Coronary artery (tissue), 2 donors: ENCODE results near the gene MYO18A.

Experiments used
- DNase-seq: peaks from one replicate; pipeline ENCODE4 v3.0.0-alpha.2; 2017; ENCODE audit warnings: low spot score
- H3K27ac ChIP-seq, 2 donors: fragments of 200-600 bp; sonication (generic); one replicate each; pipeline ENCODE4 v1.5.1; 2016 to 2019
- H3K4me3 ChIP-seq: fragments of 200-600 bp; sonication (generic); 2 replicates; pipeline ENCODE4 v1.5.1; 2016; ENCODE audit warnings: mild to moderate bottlenecking, moderate library complexity
- CTCF ChIP-seq: fragments of 200-600 bp; sonication (generic); IDR thresholded peaks from one replicate; pipeline ENCODE4 v1.5.1; 2019; ENCODE audit warnings: antibody characterized with exemption

MYO18A gene

DNA sequence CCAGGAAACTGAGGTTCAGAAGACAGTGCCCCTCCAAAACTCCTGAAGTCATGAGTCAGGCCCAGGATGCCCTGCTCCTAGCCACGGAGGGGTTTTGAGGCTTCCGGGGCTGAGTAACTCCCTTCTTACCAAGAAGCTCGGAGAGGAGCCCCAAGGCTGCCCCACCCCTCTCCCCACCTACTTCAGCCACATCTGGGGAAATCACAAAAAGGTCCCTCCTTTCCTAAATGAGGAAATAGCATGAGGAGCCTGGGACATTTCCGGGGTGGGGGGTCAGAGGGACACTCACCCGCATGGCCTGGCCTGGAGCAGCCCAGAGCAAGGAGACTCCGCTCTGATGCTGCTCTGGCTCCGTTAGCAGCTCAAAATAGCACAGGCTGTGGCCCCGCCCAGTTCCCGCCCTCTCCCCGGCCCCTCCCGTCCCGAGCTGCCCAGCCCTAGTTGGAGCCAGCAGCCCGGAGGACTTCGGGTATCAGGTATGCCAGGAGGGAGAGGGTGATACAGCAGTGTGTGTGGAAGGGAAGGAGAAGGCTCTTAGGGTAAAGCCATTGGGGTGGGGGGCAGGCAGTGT, 40.1 kb downstream of the MYO18A start:
- no peak for TF ChIP-seq CTCF
- peak overlapping the region; percentile 68 for H3K4me3 ChIP-seq
- H3K27ac ChIP-seq = peak overlapping the region; percentile 86 to 94
- DNase-seq = peak; percentile 95

DNA sequence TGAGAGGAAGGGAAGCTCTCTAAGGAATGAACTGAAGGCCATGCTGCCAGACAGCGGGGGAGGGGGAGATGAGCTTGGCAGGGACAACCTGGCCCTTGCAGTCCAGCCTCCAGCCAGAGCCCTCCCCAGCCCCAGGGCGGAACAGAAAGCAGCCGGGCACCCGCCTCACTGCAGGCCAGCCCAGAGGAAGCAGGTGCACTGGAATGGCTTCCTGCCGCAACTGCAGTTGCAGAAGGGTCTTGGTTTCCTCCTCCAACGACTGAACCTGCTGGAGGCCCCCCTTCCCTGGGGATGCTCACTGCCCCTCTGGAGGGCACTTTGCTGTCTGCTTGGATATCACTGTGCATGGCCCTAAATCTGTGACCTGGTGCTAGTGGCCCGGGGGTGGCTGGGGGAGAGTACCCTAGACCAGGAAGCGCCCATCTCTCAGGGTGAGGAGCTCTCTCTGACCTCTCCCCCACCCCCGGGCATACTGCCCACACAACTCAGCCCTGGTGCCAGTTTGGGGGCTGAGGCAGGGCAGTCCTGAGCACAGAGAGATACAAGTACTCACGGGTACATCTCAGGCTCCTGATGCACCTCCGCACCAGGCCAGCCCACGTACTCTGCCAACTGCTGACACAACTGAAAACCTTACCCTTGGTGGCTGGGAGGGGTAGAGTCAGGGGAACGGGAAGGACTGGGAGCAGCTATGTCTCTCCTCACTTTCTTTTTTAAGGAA, 41.1 kb downstream of the MYO18A start:
- Histone ChIP-seq H3K4me3 (peak overlapping the region; percentile 68), H3K27ac (peak overlapping the region; percentile 86 to 94)
- DNase-seq = no peak
- TF ChIP-seq CTCF = no peak

DNA sequence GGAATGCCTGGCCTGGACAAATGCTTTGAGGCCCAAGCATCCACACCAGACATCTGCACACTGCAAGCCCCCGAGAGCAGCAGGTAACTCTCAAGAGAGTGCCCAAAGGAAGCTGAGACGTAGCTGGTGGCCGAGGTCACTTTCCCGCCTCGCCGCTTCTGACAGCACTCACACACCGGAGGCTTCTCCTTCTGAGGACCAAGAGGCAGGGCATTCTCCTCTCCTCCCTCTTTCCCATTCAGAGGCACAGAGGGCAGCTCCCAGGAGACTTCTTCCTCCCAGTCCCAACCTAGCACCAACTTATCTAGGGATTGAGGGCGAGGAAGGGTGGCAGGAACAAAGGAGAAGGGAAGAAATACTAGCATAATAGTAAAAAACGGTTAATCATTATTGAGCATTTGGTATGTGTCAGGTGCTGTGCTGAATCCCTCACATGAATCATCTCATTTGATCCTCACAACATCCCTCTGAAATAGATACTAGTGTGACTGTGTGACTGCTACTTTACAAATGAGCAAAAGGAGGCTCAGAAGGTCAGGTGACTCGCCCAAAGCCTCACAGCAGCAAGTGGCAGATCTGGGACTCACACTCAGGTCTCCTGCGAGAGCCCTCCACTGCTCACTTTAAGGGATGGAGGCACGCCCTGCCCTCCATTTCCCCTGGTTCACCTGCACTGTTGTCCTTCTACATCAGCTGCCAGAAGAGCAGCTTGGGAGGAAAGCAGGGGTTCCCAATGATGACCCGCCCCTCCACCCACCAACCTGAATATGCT, 41.8 kb downstream of the MYO18A start:
- H3K27ac ChIP-seq = peak overlapping the region; percentile 86 to 94
- TF ChIP-seq CTCF = no peak
- peak overlapping the region; percentile 68 for H3K4me3 ChIP-seq
- no peak for DNase-seq

DNA sequence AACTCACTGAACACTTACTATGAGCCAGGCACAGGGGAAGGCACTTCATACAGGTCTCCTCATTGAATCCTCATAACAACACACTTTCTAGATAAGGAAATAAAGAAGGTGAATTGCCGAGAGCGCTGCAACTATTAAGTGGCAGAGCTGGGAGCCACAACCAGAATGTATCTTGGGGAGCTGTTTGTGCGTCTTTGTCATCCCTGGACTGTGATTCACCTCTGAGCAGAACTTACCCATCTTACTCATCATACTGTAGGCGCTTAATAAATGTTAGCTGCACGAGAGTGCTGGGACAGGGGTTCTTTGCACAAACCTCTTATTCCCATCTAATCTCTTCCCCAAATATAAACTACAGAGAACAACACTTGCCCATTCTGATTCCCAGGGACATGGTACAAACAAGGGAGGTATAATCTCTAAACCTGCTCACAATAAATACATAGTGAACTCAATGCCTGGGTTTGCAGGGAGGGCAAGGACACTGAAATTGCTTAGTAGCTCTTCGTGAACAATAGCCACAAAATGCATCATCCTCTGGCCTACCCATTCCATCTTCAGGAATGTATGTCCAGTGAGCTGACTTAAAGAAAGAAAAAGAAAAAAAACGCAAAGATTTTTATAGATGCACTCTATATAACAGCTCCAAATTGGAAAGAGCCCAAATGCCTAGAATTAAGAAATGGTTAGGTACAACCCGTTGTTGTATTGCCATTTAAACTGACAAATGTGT, 43.0 kb downstream of the MYO18A start:
- no peak for TF ChIP-seq CTCF
- H3K4me3 ChIP-seq = no peak overlapping the region
- no peak overlapping the region for H3K27ac ChIP-seq
- DNase-seq = no peak

DNA sequence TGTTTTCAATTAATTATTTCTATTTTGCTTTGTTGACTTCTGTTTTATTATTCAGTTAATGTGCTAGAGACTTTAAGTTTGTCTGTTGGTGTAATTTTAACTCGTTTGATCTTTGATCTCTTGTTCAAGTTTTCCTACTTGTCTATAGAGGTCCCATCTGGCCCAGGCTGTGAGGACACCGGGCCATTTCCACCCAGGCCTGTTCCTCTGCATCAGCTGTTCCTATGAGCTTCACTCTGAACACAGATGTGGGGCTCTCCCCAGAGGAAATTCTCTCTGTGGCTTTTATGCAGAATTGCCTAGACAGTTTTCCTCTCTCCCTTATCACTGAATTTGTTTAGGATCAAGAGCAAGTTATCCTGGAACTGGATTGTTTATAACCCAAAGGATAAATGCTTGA, 44.7 kb downstream of the MYO18A start:
- no peak overlapping the region for H3K4me3 ChIP-seq
- DNase-seq = no peak

More for the DNA sequence above, 44.7 kb downstream of the MYO18A start:
- no peak for TF ChIP-seq CTCF
- H3K27ac ChIP-seq = no peak overlapping the region
